Measurements from ENCODE around the gene GPI.

DNA sequence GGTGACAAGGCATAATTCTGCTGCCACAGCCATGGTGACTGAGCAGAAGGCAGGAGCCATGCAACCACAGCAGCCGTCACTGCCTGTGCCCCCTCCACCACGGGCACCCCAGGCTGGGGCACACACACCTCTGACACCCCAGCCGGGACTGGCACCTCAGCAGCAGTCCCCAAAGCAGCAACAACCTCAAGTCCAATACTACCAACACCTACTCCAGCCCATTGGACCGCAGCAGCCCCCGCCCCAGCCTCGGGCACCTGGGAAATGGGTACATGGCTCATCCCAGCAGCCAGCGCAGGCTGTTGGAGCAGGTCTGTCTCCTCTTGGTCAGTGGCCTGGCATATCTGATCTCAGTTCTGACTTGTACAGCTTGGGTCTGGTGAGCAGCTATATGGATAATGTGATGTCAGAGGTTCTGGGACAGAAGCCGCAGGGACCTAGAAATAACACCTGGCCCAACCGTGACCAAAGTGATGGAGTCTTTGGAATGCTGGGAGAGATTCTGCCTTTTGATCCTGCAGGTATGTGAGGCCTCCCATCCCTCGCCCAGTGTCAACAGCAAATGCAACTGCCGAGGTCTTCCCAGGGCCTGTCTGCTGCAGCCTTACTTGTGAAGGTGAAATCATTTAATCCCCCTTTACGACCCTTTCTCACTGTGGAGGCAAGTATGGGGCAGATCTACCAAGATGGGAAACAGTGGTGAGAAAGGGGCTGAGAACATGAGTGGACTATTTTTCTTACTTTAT is 22.9 kb upstream of the GPI start:
- TF ChIP-seq, protein P1, sequence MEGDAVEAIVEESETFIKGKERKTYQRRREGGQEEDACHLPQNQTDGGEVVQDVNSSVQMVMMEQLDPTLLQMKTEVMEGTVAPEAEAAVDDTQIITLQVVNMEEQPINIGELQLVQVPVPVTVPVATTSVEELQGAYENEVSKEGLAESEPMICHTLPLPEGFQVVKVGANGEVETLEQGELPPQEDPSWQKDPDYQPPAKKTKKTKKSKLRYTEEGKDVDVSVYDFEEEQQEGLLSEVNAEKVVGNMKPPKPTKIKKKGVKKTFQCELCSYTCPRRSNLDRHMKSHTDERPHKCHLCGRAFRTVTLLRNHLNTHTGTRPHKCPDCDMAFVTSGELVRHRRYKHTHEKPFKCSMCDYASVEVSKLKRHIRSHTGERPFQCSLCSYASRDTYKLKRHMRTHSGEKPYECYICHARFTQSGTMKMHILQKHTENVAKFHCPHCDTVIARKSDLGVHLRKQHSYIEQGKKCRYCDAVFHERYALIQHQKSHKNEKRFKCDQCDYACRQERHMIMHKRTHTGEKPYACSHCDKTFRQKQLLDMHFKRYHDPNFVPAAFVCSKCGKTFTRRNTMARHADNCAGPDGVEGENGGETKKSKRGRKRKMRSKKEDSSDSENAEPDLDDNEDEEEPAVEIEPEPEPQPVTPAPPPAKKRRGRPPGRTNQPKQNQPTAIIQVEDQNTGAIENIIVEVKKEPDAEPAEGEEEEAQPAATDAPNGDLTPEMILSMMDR (IDR thresholded peaks at IDR 0.05): no peak
- no peak for TF ChIP-seq POLR2A (IDR thresholded peaks at IDR 0.05)
